Mesenchymal stem cell (in vitro differentiated cells and primary cell): ENCODE measurements around the gene ZFHX3.

Experiments used
- DNase-seq: peaks from one replicate; pipeline ENCODE4 v3.0.0-alpha.2; 2013
- H2AFZ ChIP-seq: one replicate; pipeline ENCODE4 v1.6.1; 2013; ENCODE audit warnings: low read depth, mild to moderate bottlenecking, control low read depth, inconsistent platforms, low read length, moderate library complexity
- H2AK5ac ChIP-seq: 2 replicates; pipeline ENCODE4 v1.6.1; 2013; ENCODE audit warnings: low read length, moderate library complexity, mild to moderate bottlenecking, inconsistent platforms; ENCODE audit not compliant: severe bottlenecking
- H2BK120ac ChIP-seq: one replicate; pipeline ENCODE4 v1.6.1; 2013; ENCODE audit warnings: low read depth, mild to moderate bottlenecking, inconsistent platforms, low read length, moderate library complexity
- H2BK12ac ChIP-seq, 2 experiments: one replicate each; pipeline ENCODE4 v1.6.1; 2013; ENCODE audit warnings: inconsistent platforms in 2 of 2, low read length in 2 of 2, mild to moderate bottlenecking in 2 of 2, moderate library complexity in 2 of 2, control low read depth in 1 of 2
- H2BK15ac ChIP-seq: one replicate; pipeline ENCODE4 v1.6.1; 2013; ENCODE audit warnings: mild to moderate bottlenecking, low read depth, inconsistent platforms; ENCODE audit not compliant: poor library complexity, severe bottlenecking
- H2BK5ac ChIP-seq: 2 replicates; pipeline ENCODE4 v1.6.1; 2013; ENCODE audit warnings: low read depth, mild to moderate bottlenecking, low read length, control low read depth, inconsistent platforms; ENCODE audit not compliant: poor library complexity, severe bottlenecking
- H3K14ac ChIP-seq, 2 experiments: one replicate each; pipeline ENCODE4 v1.6.1; 2013; ENCODE audit warnings: inconsistent platforms in 2 of 2, low read length in 2 of 2, control low read depth in 1 of 2, mild to moderate bottlenecking in 1 of 2, moderate library complexity in 1 of 2
- H3K18ac ChIP-seq, 2 experiments: one replicate each; pipeline ENCODE4 v1.6.1; 2013; ENCODE audit warnings: inconsistent platforms in 2 of 2, low read length in 2 of 2, control low read depth in 1 of 2, low read depth in 1 of 2, mild to moderate bottlenecking in 1 of 2
- H3K23ac ChIP-seq, 2 experiments: one replicate each; pipeline ENCODE4 v1.6.1; 2013; ENCODE audit warnings: inconsistent platforms in 2 of 2, low read length in 2 of 2, mild to moderate bottlenecking in 2 of 2, moderate library complexity in 2 of 2, control low read depth in 1 of 2
- H3K27ac ChIP-seq: 2 replicates; pipeline ENCODE4 v1.5.1; 2013; ENCODE audit warnings: mild to moderate bottlenecking, moderate library complexity, low read length, control low read depth, inconsistent platforms; ENCODE audit not compliant: poor library complexity, severe bottlenecking
- H3K27me3 ChIP-seq, 2 experiments: 2 replicates each; pipeline versions ENCODE4 v1.6.1 to v1.7.0; 2013; ENCODE audit warnings: low read length in 2 of 2, mild to moderate bottlenecking in 2 of 2, moderate library complexity in 2 of 2, control low read depth in 1 of 2, inconsistent platforms in 1 of 2; ENCODE audit not compliant: control insufficient read depth in 1 of 2, insufficient read depth in 1 of 2
- H3K36me3 ChIP-seq, 2 experiments: 2 replicates each; pipeline versions ENCODE4 v1.6.1 to v1.7.0; 2013; ENCODE audit warnings: low read length in 2 of 2, control low read depth in 1 of 2, inconsistent platforms in 1 of 2, low read depth in 1 of 2, mild to moderate bottlenecking in 1 of 2; ENCODE audit not compliant: insufficient read depth in 2 of 2, control insufficient read depth in 1 of 2
- H3K4ac ChIP-seq, 2 experiments: one replicate each; pipeline ENCODE4 v1.6.1; 2013; ENCODE audit warnings: inconsistent platforms in 2 of 2, low read length in 2 of 2, mild to moderate bottlenecking in 2 of 2, moderate library complexity in 2 of 2, control low read depth in 1 of 2, low read depth in 1 of 2
- H3K4me1 ChIP-seq: 2 replicates; pipeline ENCODE4 v1.6.1; 2013; ENCODE audit warnings: low read depth, low read length, control low read depth; ENCODE audit not compliant: control insufficient read depth, insufficient read depth
- H3K4me2 ChIP-seq: 2 replicates; pipeline ENCODE4 v1.6.1; 2013; ENCODE audit warnings: low read length, mild to moderate bottlenecking, inconsistent platforms; ENCODE audit not compliant: poor library complexity, severe bottlenecking
- H3K4me3 ChIP-seq, 2 experiments: 2 replicates each; pipeline versions ENCODE4 v1.5.1 to v1.7.0; 2013; ENCODE audit warnings: low read length in 2 of 2, mild to moderate bottlenecking in 2 of 2, control low read depth in 1 of 2, low read depth in 1 of 2; ENCODE audit not compliant: insufficient read depth in 1 of 2
- H3K79me1 ChIP-seq: replicated peaks from 2 replicates; pipeline ENCODE4 v1.6.1; 2013; ENCODE audit warnings: mild to moderate bottlenecking, control low read depth, low read length, inconsistent platforms; ENCODE audit not compliant: poor library complexity, severe bottlenecking
- H3K9ac ChIP-seq: 2 replicates; pipeline ENCODE4 v1.7.0; 2013; ENCODE audit warnings: mild to moderate bottlenecking, low read length, moderate library complexity
- H3K9me3 ChIP-seq: 2 replicates; pipeline ENCODE4 v1.7.0; 2013; ENCODE audit warnings: mild to moderate bottlenecking, low read length; ENCODE audit not compliant: control insufficient read depth
- H4K8ac ChIP-seq: one replicate; pipeline ENCODE4 v1.6.1; 2013; ENCODE audit warnings: inconsistent platforms, mild to moderate bottlenecking, low read length, moderate library complexity
- H4K91ac ChIP-seq: one replicate; pipeline ENCODE4 v1.6.1; 2013; ENCODE audit warnings: mild to moderate bottlenecking, low read length, inconsistent platforms
- WGBS: methylation state at CpG from one replicate; pipeline ENCODE4 v1.1.7; 2013; ENCODE audit warnings: mixed read lengths; 5-methylcytosine and 5-hydroxymethylcytosine counted together

ZFHX3 gene

GRCh38 chr16:72974142-72974769 lies 73.7 kb downstream of the ZFHX3 start:
- Histone ChIP-seq H2BK5ac (no peak overlapping the region), H4K8ac (no peak overlapping the region), H2BK120ac (no peak overlapping the region), H3K27ac (no peak overlapping the region), H2AFZ (no peak overlapping the region), H3K4ac (peak overlapping the region in 1 of 2 experiments; percentile 42), H3K18ac (no peak overlapping the region), H2BK12ac (no peak overlapping the region), H3K4me1 (peaks cover 3% of the 10 kb centered on the region), H2BK15ac (no peak overlapping the region), H3K4me2 (no peak overlapping the region), H3K14ac (no peak overlapping the region), H3K4me3 (no peak overlapping the region), H2AK5ac (no peak overlapping the region), H3K36me3 (no peaks in the 10 kb centered on the region), H3K23ac (no peak overlapping the region), H3K9ac (no peak overlapping the region), H3K79me1 (peaks cover 45% of the 10 kb centered on the region), H3K9me3 (no peaks in the 10 kb centered on the region), H3K27me3 (no peaks in the 10 kb centered on the region), H4K91ac (no peak overlapping the region)
- DNase-seq = no peak
- WGBS = 98% methylated on average over 13 of the region's 13 CpGs

- Histone ChIP-seq H4K91ac (no peak overlapping the region), H3K4me3 (no peak overlapping the region), H3K23ac (no peak overlapping the region), H2BK120ac (no peak overlapping the region), H3K27me3 (no peaks in the 10 kb centered on the region), H3K79me1 (peaks cover 36% of the 10 kb centered on the region), H3K18ac (no peak overlapping the region), H2AK5ac (no peak overlapping the region), H3K4me1 (no peaks in the 10 kb centered on the region), H3K14ac (no peak overlapping the region), H3K9me3 (no peaks in the 10 kb centered on the region), H3K36me3 (no peaks in the 10 kb centered on the region), H2BK12ac (no peak overlapping the region), H4K8ac (no peak overlapping the region), H3K27ac (no peak overlapping the region), H2BK5ac (no peak overlapping the region), H2AFZ (no peak overlapping the region), H3K4me2 (no peak overlapping the region), H3K9ac (no peak overlapping the region), H3K4ac (no peak overlapping the region), H2BK15ac (no peak overlapping the region)
- DNase-seq = no peak
- WGBS = 97% methylated on average over 7 of the region's 7 CpGs
Measured at GRCh38 chr16:72972878-72973571, 74.9 kb downstream of the ZFHX3 start.

- Histone ChIP-seq H2BK12ac (no peak overlapping the region), H2BK5ac (no peak overlapping the region), H3K18ac (no peak overlapping the region), H3K79me1 (peaks cover 27% of the 10 kb centered on the region), H2AK5ac (no peak overlapping the region), H2BK15ac (no peak overlapping the region), H3K4ac (no peak overlapping the region), H3K23ac (no peak overlapping the region), H3K27me3 (no peaks in the 10 kb centered on the region), H2BK120ac (no peak overlapping the region), H4K8ac (no peak overlapping the region), H3K27ac (no peak overlapping the region), H3K4me1 (no peaks in the 10 kb centered on the region), H3K4me2 (no peak overlapping the region), H3K9ac (no peak overlapping the region), H2AFZ (no peak overlapping the region), H3K9me3 (no peaks in the 10 kb centered on the region), H4K91ac (no peak overlapping the region), H3K36me3 (no peaks in the 10 kb centered on the region), H3K4me3 (no peak overlapping the region), H3K14ac (no peak overlapping the region)
- no peak for DNase-seq
- 88% methylated on average over 3 of the region's 5 CpGs for WGBS
Measured at GRCh38 chr16:72971370-72971769, 76.6 kb downstream of the ZFHX3 start.

- Histone ChIP-seq H3K4ac (no peak overlapping the region), H2BK12ac (no peak overlapping the region), H2BK5ac (no peak overlapping the region), H3K18ac (no peak overlapping the region), H2BK15ac (no peak overlapping the region), H4K8ac (no peak overlapping the region), H3K4me2 (no peak overlapping the region), H3K9me3 (no peaks in the 10 kb centered on the region), H3K27ac (no peak overlapping the region), H3K23ac (no peak overlapping the region), H3K79me1 (peaks cover 24% of the 10 kb centered on the region), H4K91ac (no peak overlapping the region), H2AFZ (no peak overlapping the region), H3K4me1 (no peaks in the 10 kb centered on the region), H3K36me3 (no peaks in the 10 kb centered on the region), H3K14ac (no peak overlapping the region), H3K9ac (no peak overlapping the region), H2AK5ac (no peak overlapping the region), H2BK120ac (no peak overlapping the region), H3K4me3 (no peak overlapping the region), H3K27me3 (no peaks in the 10 kb centered on the region)
- DNase-seq = no peak
- WGBS = 88% methylated on average over 5 of the region's 5 CpGs
Measured at GRCh38 chr16:72970656-72971055, 77.3 kb downstream of the ZFHX3 start.
